Esophagus (tissue), 2 donors: Measurements from ENCODE around the gene RAX. TPM values are rescaled to one million over a fixed set of nuclear protein-coding genes. Genes with fewer than 3 reads are reported as not detected.

Experiments
- H3K27ac ChIP-seq, 2 donors: one replicate each; pipeline ENCODE4 v1.5.1; 2013; ENCODE audit warnings: low read depth in 2 of 2, mild to moderate bottlenecking in 2 of 2, inconsistent platforms in 1 of 2, low read length in 1 of 2, moderate library complexity in 1 of 2
- H3K27me3 ChIP-seq, 2 donors: one replicate each; pipeline ENCODE4 v1.6.1; 2013; ENCODE audit warnings: low read length in 2 of 2, control low read depth in 1 of 2, mild to moderate bottlenecking in 1 of 2; ENCODE audit not compliant: insufficient read depth in 2 of 2, control insufficient read depth in 1 of 2
- H3K36me3 ChIP-seq, 2 donors: one replicate each; pipeline ENCODE4 v1.6.1; 2013; ENCODE audit warnings: low read length in 1 of 2; ENCODE audit not compliant: control insufficient read depth in 2 of 2, insufficient read depth in 2 of 2
- H3K4me1 ChIP-seq, 2 donors: one replicate each; pipeline ENCODE4 v1.6.1; 2013; ENCODE audit warnings: low read length in 1 of 2; ENCODE audit not compliant: control insufficient read depth in 2 of 2, insufficient read depth in 2 of 2
- H3K4me3 ChIP-seq, 2 donors: one replicate each; pipeline ENCODE4 v1.5.1; 2013; ENCODE audit warnings: low read length in 2 of 2, mild to moderate bottlenecking in 2 of 2, low read depth in 1 of 2, moderate library complexity in 1 of 2
- H3K9me3 ChIP-seq, 2 donors: one replicate each; pipeline ENCODE4 v1.6.1; 2013; ENCODE audit warnings: mild to moderate bottlenecking in 2 of 2, low read depth in 1 of 2, low read length in 1 of 2, moderate library complexity in 1 of 2; ENCODE audit not compliant: control insufficient read depth in 2 of 2, insufficient read depth in 1 of 2
- WGBS, 2 donors: extraction: QIAGEN DNeasy Blood & Tissue Kit; methylation state at CpG; one replicate each; pipeline ENCODE4 v1.1.7; 2013; 5-methylcytosine and 5-hydroxymethylcytosine counted together
- polyA plus RNA-seq, 2 donors: library from polyadenylated mRNA; stranded (reverse); fragments of 200-250 nt; gene quantifications; one replicate each; pipeline ENCODE4 v1.2.3, GENCODE V29; 2013
- donor health status: healthy with polysubstance abuse.
- donor health status: Bipolar disorder and iron deficiency.

The RAX gene
- polyA plus RNA-seq, 2 donors: 0.01 to 0.14 TPM

- no peaks in the 10 kb centered on the region for H3K9me3 ChIP-seq
- WGBS, 2 donors: 76 to 77% methylated on average over 4 of the region's 4 CpGs
- no peaks in the 10 kb centered on the region for H3K4me1 ChIP-seq
- no peaks in the 10 kb centered on the region for H3K27me3 ChIP-seq
- H3K4me3 ChIP-seq: no peak overlapping the region
- no peak overlapping the region for H3K27ac ChIP-seq
- H3K36me3 ChIP-seq: no peaks in the 10 kb centered on the region
Measured at GRCh38 chr18:59301929-59302328, 28.7 kb upstream of the RAX start.

GRCh38 chr18:59300676-59301285, 27.5 kb upstream of the RAX start:
- no peaks in the 10 kb centered on the region for H3K9me3 ChIP-seq
- no peak overlapping the region for H3K4me3 ChIP-seq
- peaks cover 0 to 4% of the 10 kb centered on the region in 2 donors for H3K27me3 ChIP-seq
- no peak overlapping the region for H3K27ac ChIP-seq
- 67 to 83% methylated on average over 3 of the region's 3 CpGs for WGBS, 2 donors
- no peaks in the 10 kb centered on the region for H3K36me3 ChIP-seq
- no peaks in the 10 kb centered on the region for H3K4me1 ChIP-seq

GRCh38 chr18:59298871-59299270, 25.6 kb upstream of the RAX start:
- no peak overlapping the region for H3K4me3 ChIP-seq
- peaks cover 0 to 8% of the 10 kb centered on the region in 2 donors for H3K27me3 ChIP-seq
- H3K9me3 ChIP-seq: no peaks in the 10 kb centered on the region
- H3K36me3 ChIP-seq: no peaks in the 10 kb centered on the region
- H3K4me1 ChIP-seq: no peaks in the 10 kb centered on the region
- no peak overlapping the region for H3K27ac ChIP-seq
- 71 to 75% methylated on average over 8 of the region's 8 CpGs for WGBS, 2 donors

GRCh38 chr18:59293317-59293716, 20.1 kb upstream of the RAX start:
- H3K4me1 ChIP-seq: no peaks in the 10 kb centered on the region
- no peaks in the 10 kb centered on the region for H3K36me3 ChIP-seq
- H3K9me3 ChIP-seq: no peaks in the 10 kb centered on the region
- no peak overlapping the region for H3K4me3 ChIP-seq
- peaks cover 0 to 9% of the 10 kb centered on the region in 2 donors for H3K27me3 ChIP-seq
- no peak overlapping the region for H3K27ac ChIP-seq

GRCh38 chr18:59286341-59286740, 13.1 kb upstream of the RAX start:
- no peaks in the 10 kb centered on the region for H3K9me3 ChIP-seq
- no peaks in the 10 kb centered on the region for H3K4me1 ChIP-seq
- WGBS, 2 donors: 63 to 65% methylated on average over 6 of the region's 6 CpGs
- no peak overlapping the region for H3K27ac ChIP-seq
- H3K27me3 ChIP-seq: no peaks in the 10 kb centered on the region
- no peaks in the 10 kb centered on the region for H3K36me3 ChIP-seq
- H3K4me3 ChIP-seq: no peak overlapping the region

- no peaks in the 10 kb centered on the region for H3K36me3 ChIP-seq
- H3K27me3 ChIP-seq: no peaks in the 10 kb centered on the region
- H3K9me3 ChIP-seq: peaks cover 0 to 2% of the 10 kb centered on the region in 2 donors
- H3K27ac ChIP-seq: no peak overlapping the region
- 85 to 86% methylated on average over 11 of the region's 11 CpGs for WGBS, 2 donors
- no peaks in the 10 kb centered on the region for H3K4me1 ChIP-seq
- no peak overlapping the region for H3K4me3 ChIP-seq
Measured at GRCh38 chr18:59282341-59282740, 9.1 kb upstream of the RAX start.

- WGBS, 2 donors: 47 to 61% methylated on average over 1 of the region's 1 CpG
- H3K27ac ChIP-seq: no peak overlapping the region
- H3K36me3 ChIP-seq: no peaks in the 10 kb centered on the region
- no peak overlapping the region for H3K4me3 ChIP-seq
- peaks cover 0 to 4% of the 10 kb centered on the region in 2 donors for H3K9me3 ChIP-seq
- no peaks in the 10 kb centered on the region for H3K4me1 ChIP-seq
- peaks cover 0 to 11% of the 10 kb centered on the region in 2 donors for H3K27me3 ChIP-seq
Measured at GRCh38 chr18:59279722-59280121, 6.5 kb upstream of the RAX start.

- H3K9me3 ChIP-seq: peaks cover 0 to 4% of the 10 kb centered on the region in 2 donors
- H3K4me1 ChIP-seq: no peaks in the 10 kb centered on the region
- H3K27ac ChIP-seq: no peak overlapping the region
- H3K27me3 ChIP-seq: peaks cover 0 to 15% of the 10 kb centered on the region in 2 donors
- no peak overlapping the region for H3K4me3 ChIP-seq
- 47 to 81% methylated on average over 3 of the region's 3 CpGs for WGBS, 2 donors
- no peaks in the 10 kb centered on the region for H3K36me3 ChIP-seq
Measured at GRCh38 chr18:59279193-59279592, 5.9 kb upstream of the RAX start.

GRCh38 chr18:59278793-59279192, 5.5 kb upstream of the RAX start:
- peaks cover 0 to 4% of the 10 kb centered on the region in 2 donors for H3K9me3 ChIP-seq
- H3K4me3 ChIP-seq: no peak overlapping the region
- H3K27me3 ChIP-seq: peaks cover 0 to 18% of the 10 kb centered on the region in 2 donors
- H3K4me1 ChIP-seq: peaks cover 2 to 3% of the 10 kb centered on the region in 2 donors
- no peaks in the 10 kb centered on the region for H3K36me3 ChIP-seq
- 66 to 76% methylated on average over 5 of the region's 5 CpGs for WGBS, 2 donors
- no peak overlapping the region for H3K27ac ChIP-seq

GRCh38 chr18:59276047-59276446, 2.8 kb upstream of the RAX start:
- Histone ChIP-seq H3K36me3 (no peaks in the 10 kb centered on the region), H3K4me3 (no peak overlapping the region), H3K27ac (no peak overlapping the region), H3K4me1 (peaks cover 9 to 12% of the 10 kb centered on the region in 2 donors), H3K9me3 (peaks cover 0 to 10% of the 10 kb centered on the region in 2 donors), H3K27me3 (peaks cover 0 to 35% of the 10 kb centered on the region in 2 donors)
- WGBS, 2 donors: 20 to 45% methylated on average over 5 of the region's 5 CpGs
